PFSK-1 (cell line): ENCODE measurements around the gene RPS6KL1.

Source experiments
- FOXP2 ChIP-seq: optimal IDR thresholded peaks from 2 replicates; pipeline ENCODE3; 2011; ENCODE audit warnings: borderline replicate concordance, control low read depth, inconsistent platforms; ENCODE audit not compliant: insufficient read depth; ENCODE audit errors: extremely low read length, extremely low read depth
- POLR2AphosphoS5 ChIP-seq: IDR thresholded peaks from 2 replicates; pipeline ENCODE4 v1.6.1; 2012; ENCODE audit warnings: low read depth, mild to moderate bottlenecking, control low read depth, low read length, moderate library complexity
- SIN3A ChIP-seq: IDR thresholded peaks from 2 replicates; pipeline ENCODE4 v1.6.1; 2012; ENCODE audit warnings: mild to moderate bottlenecking, low read length, moderate library complexity, borderline replicate concordance; ENCODE audit not compliant: insufficient read depth
- TAF1 ChIP-seq: IDR thresholded peaks from 2 replicates; pipeline ENCODE4 v1.6.1; 2012; ENCODE audit warnings: low read length, control low read depth, borderline replicate concordance; ENCODE audit not compliant: insufficient read depth
- TF ChIP-seq, protein P1 (sequence below), 2 experiments: IDR thresholded peaks; 2 replicates each; pipeline versions ENCODE4 v1.6.1 to v1.8.0; 2011 to 2012; ENCODE audit warnings: low read depth in 2 of 2, low read length in 2 of 2, control low read depth in 1 of 2, inconsistent platforms in 1 of 2, mild to moderate bottlenecking in 1 of 2, moderate library complexity in 1 of 2; ENCODE audit not compliant: insufficient read depth in 1 of 2

Gene RPS6KL1

DNA sequence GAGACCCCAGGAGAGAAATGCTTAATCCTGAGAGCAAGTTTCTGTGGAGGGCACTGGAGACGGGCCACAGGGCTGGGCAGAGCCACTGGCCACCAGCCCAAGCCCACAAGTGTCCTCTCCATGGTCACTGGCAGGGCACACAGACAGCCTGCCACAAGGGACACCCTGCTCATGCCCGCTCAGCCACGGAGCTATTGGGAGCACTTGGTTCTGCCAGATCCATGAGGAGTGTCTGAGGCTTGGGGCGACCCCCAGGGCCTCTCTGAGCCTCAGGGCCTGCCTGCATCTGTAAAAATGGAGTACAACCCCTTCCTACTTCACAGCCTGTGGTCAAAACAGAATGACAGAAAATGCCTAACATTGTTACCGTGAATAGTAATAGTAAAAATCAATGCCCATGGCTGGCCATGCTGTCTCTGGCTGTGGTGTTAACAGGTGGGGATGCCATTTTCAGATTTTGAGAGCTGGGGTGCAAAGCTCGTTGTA lies 29.2 kb upstream of the RPS6KL1 start:
- TF ChIP-seq SIN3A (no peak), FOXP2 (no peak), TAF1 (no peak), POLR2AphosphoS5 (no peak)
- TF ChIP-seq, protein P1, sequence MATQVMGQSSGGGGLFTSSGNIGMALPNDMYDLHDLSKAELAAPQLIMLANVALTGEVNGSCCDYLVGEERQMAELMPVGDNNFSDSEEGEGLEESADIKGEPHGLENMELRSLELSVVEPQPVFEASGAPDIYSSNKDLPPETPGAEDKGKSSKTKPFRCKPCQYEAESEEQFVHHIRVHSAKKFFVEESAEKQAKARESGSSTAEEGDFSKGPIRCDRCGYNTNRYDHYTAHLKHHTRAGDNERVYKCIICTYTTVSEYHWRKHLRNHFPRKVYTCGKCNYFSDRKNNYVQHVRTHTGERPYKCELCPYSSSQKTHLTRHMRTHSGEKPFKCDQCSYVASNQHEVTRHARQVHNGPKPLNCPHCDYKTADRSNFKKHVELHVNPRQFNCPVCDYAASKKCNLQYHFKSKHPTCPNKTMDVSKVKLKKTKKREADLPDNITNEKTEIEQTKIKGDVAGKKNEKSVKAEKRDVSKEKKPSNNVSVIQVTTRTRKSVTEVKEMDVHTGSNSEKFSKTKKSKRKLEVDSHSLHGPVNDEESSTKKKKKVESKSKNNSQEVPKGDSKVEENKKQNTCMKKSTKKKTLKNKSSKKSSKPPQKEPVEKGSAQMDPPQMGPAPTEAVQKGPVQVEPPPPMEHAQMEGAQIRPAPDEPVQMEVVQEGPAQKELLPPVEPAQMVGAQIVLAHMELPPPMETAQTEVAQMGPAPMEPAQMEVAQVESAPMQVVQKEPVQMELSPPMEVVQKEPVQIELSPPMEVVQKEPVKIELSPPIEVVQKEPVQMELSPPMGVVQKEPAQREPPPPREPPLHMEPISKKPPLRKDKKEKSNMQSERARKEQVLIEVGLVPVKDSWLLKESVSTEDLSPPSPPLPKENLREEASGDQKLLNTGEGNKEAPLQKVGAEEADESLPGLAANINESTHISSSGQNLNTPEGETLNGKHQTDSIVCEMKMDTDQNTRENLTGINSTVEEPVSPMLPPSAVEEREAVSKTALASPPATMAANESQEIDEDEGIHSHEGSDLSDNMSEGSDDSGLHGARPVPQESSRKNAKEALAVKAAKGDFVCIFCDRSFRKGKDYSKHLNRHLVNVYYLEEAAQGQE (IDR thresholded peaks at IDR 0.05; ENCODE audit: insufficient read depth in 1 of 2, low read depth in 2 of 2, low read length in 2 of 2) = no peak

DNA sequence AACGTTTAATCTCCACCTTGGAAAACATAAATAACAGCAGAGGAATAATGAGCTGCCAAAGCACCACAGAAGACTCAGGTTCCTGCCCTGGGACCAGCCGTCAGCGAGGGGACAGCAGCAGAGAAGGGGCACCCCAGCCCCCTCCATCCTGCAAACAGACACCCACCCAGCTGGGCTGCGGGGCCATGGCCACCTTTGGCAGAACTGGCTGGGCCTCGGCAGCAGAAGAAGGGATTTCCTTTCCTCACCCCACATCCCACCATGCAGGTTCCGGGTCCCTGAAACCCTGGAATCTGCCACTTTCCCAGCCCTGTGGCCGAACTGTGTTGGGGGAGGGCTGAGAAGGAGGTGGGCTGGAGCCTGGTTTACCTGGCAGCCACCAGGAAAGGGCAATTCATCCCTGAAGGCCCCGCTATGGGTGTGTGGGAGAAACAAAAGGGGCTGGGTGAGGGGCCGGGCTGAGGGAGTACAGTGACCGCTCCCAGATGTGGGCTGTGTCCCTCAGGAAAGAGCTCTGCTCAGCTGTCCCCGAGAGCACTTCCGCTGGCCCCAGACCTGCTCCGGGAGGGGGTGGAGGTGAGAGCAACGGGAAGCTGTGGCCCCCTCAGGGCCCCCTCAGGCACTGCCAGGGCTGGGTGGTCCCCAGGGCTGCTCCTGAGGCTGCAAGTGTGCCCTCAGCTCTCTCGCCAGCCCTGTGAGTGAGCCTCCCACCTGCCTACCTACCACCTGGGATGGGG lies 28.6 kb upstream of the RPS6KL1 start:
- TF ChIP-seq FOXP2 (no peak), SIN3A (no peak), POLR2AphosphoS5 (no peak), TAF1 (no peak)
- TF ChIP-seq, protein P1 (IDR thresholded peaks at IDR 0.05; ENCODE audit: insufficient read depth in 1 of 2, low read depth in 2 of 2, low read length in 2 of 2) = no peak

DNA sequence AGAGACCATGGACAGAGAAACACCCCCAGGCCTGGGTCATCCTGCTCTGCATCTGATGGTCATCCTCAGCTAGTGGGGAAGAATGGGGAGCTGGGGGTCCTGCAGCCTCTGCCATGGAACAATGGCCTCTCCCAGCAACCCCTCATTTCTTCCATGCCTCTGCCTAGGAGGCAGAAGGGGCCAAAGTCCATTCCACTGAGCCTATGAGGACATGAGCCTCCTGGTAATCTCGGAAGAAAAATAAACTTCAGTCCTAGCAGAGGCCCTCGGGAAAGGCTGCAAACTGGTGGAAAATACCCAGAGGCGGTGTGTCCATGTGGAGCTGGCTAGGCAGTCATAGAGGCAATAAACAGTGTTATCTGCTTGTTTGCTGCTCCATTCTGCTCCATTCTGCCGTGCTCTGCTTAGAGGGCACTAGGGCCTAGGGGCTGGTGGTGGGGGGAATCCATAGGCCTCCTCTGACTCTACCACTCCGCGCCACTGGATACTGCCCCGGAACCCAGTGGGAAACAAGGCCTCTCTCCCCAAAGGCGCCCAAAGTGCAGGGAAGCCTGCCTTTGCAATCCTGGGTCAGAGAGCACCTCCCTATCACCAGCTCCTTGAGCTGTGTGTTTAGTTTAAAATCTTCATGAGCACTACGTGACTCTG lies 27.9 kb upstream of the RPS6KL1 start:
- TF ChIP-seq, protein P1 (IDR thresholded peaks at IDR 0.05; ENCODE audit: insufficient read depth in 1 of 2, low read depth in 2 of 2, low read length in 2 of 2) = no peak
- TF ChIP-seq SIN3A (no peak), TAF1 (no peak), POLR2AphosphoS5 (no peak), FOXP2 (no peak)

DNA sequence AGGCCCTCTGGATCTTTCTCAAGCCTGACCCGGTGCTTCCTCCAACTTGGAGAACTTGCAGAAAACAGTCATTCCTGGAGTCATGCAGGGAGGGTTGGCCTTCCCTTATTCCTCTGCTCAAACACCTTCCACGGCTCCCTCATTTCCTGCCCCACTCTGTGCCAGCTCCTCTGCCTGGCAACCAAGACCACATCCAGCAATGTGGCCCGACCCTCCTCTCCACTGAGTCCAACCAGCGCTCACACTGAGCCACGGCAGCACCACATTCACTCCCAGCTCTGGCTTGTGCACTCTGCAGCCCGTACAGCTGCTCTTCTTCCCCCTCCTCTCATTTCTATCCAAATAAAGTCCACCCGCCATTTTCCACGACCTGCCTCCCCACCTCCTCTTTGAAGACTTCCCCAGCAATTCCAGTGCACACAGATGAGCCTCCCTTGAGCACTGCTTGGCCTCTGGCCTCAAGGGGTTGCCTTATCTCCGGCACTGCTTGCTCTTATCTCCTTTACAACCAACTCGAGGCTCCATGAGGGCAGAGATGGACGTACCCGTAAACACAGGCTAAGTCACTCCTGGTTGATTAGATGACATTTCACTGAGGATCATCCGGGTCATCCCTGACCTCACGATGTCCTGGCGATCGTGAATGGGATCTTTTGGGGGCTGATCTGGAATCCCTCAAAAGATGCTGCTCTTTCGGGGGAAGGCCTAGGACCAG lies 27.0 kb upstream of the RPS6KL1 start:
- TF ChIP-seq POLR2AphosphoS5 (no peak), SIN3A (no peak), TAF1 (no peak), FOXP2 (no peak)
- TF ChIP-seq, protein P1 (IDR thresholded peaks at IDR 0.05; ENCODE audit: insufficient read depth in 1 of 2, low read depth in 2 of 2, low read length in 2 of 2) = no peak
